Right hindlimb (tissue), 1 donor: ENCODE results near the gene DNAJA3.

Experiments used
- DNase-seq: peaks from one replicate; pipeline ENCODE4 v3.0.0-alpha.2; 2018

Gene DNAJA3

DNA sequence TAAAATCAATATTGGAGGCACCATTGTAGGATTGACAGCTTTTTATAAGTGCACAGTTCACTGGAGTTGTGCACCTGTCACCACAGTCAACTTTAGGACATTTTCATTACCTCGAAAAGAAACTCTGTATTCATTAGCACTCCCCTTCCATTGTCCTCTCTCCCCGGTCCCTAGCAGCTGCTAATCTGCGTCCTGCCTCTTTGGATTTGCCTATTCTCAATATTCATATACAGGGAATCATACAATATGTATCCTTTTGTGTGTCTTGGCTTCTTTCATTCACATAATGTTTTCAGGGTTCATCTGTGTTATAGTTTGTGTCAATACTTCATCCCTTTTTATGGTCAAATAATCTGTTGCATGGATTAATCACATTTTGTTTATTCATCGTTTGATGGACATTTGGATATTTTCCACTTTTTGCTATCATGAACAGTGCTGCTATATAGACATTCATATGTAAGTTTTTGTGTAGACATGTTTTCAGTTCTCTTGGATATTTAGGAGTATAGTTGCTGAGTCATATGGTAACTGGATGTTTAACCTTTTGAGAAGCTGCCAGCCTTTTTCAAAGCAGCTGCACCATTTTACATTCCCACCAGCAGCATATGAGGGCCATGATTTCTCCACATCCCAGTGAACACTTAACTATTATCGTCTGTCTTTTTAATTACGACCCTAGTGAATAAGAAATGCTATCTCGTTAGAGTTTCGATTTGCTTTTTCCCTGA lies 9.8 kb downstream of the DNAJA3 start:
- DNase-seq = no peak

DNA sequence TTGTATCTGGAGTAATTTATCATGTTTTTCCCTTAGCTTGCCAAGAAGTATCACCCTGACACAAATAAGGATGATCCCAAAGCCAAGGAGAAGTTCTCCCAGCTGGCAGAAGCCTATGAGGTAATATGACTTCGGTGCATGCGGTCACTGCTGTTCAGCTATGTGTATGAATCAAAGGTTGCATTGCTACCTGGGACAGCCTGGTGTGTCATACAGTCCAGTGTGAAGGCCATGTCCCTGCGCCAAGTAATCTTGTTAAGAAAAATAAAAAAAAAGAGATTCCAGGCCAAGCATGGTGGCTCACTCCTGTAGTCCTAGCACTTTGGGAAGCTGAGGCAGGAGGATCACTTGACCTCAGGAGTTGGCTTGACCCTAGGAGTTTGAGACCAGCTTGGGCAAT lies 11.7 kb downstream of the DNAJA3 start:
- DNase-seq = no peak

DNA sequence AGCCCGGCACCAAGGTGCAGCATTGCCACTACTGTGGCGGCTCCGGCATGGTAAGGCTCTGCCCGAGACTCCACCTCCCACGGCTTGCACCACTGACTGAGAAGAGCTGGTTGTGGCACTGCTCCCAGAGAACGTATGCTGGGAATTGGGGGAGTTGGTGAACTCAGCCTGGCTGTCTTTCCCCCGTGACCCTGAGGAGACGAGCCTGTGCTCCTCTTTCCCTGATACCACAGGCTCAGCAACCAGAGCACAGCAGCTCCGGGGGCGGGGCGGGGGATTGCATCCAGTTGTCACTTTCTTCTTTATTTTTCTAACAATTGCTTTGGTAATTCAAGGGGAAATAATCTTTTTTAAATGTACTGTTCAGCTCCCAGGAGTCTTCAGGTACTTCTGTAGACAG lies 16.7 kb downstream of the DNAJA3 start:
- DNase-seq = no peak

DNA sequence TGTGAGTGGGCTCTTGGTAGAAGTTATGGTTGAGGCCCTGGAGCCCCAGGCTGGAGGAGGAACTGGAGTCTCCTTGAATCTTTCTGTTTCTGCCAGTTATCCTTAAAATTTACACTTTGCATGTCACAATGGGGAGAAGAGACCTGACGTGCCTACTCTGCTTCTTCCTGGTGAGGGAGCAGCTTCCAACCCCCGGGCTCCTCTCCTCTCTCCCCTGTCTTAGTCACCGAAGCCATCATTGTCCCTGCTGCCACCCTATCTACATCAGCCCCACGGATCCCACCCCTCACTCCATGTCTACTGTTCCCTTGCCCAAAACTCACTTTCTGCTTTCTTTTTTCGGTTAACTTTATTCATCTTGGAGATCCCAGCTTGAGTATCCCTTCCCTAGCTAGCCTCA lies 17.6 kb downstream of the DNAJA3 start:
- no peak for DNase-seq

DNA sequence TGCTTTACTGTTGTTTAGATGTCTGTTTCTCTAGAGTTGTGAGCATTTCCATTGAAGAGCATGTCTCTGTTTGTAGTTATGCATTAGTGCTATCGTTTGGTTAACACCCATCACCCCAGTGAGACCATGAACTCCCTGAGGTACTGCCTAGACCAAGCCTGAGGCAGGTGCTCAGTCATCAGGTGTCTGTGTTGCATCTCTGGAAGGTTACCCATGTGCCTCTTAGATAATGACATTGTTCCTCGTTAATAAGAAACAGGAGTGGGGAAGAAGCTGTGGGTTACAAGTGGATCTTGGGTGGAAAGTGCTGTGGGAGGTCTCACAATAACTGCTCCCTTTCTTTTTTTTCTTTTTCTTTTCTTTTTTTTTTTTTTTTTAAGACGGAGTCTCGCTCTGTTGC lies 18.3 kb downstream of the DNAJA3 start:
- no peak for DNase-seq

DNA sequence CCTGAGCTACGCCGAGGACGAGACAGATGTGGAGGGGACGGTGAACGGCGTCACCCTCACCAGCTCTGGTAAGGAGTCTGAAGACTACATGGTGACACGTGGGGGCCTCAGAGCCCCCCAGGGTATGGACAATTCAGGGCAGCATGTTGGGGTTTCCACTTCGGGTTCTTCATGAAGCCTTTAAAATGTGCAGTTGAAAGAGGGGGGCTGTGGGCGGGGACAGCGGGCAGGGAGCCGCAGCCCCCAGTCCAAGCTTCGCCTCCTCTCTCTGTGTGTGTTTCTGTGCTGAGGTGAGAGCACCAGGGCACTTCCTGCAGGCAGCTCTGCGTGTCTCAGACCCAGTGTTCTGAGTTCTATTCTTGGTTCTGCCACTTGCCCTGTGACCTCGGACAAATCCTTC lies 24.8 kb downstream of the DNAJA3 start:
- DNase-seq = no peak

DNA sequence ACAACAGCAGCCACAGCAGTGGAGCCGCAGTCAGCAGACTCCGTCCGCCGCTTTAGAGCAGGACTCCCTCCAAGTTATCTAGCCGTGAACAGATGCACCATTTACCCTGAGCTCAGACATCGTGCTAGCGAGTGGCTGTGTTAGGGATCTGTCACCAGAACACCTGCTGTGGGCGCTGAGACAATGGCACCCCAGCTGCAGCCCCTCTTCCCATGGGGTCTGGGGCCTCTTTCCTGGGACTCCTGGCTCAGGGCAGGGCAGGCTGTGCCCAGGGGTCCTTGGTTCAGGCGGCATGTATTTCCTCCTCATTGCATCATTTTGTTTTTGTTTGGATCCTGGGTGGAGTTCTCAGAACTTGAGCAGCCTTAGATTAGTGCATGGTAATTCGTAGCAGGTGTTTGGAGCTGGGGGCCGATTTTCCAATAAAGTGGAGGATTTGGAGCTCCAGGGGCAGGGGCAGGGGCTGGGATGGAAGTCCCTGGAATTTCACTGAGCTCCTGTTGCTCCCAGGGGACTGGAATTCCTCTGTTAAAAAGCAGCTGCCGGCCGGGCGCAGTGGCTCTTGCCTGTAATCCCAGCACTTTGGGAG lies 25.4 kb downstream of the DNAJA3 start:
- peak; percentile 67 for DNase-seq

DNA sequence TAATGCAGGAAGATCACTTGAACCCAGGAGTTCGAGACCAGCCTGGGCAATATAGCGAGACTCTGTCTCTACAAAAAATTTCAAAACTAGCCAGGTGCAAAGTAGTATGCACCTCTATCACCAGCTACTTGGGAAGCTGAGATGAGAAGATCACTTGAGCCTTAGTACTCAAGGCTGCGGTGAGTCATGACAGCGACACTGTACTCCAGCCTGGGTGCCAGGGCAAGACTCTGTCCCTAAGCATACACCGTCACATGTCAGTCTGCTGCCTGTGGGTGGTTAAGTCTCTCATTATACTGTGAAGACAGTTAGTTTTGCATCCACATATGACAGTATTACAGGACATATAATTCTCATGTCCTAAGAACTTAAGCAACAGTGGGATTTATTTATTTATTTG lies 27.0 kb downstream of the DNAJA3 start:
- no peak for DNase-seq

DNA sequence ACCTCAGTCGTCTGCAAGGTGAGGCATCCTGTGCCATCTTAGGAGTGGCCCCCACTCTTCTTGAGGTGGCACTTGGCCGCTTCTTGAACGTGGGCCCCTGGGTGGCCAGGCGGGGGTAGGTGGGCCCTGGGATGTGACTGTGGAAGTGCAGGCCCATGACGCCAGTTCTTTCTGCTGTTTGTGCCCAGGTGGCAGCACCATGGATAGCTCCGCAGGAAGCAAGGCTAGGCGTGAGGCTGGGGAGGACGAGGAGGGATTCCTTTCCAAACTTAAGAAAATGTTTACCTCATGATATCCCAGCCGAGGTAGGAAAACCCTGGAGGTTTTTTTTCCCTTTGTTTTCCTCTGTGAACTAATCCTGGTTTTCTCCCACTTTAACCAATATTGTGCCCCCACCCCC lies 29.0 kb downstream of the DNAJA3 start:
- no peak for DNase-seq

DNA sequence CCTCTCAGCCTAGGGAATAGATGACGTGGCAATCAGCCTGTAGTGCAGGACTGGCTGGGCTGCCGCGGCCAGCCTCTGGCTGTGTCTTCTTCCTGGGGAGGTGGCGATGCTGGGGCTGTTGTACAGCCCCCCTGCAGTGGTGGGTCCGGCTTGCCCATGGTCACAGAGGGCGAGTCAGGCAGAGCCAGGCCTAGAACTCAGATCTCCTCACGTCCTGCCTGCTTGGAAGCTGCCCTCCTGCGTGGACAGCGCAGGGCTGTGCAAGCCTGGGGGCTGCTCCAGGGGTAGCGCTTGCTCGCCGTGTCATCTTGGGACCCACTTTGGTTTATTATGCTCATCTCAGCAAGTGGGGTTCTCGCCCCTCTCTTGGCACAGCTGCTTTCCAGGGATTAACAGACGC lies 29.4 kb downstream of the DNAJA3 start:
- no peak for DNase-seq

DNA sequence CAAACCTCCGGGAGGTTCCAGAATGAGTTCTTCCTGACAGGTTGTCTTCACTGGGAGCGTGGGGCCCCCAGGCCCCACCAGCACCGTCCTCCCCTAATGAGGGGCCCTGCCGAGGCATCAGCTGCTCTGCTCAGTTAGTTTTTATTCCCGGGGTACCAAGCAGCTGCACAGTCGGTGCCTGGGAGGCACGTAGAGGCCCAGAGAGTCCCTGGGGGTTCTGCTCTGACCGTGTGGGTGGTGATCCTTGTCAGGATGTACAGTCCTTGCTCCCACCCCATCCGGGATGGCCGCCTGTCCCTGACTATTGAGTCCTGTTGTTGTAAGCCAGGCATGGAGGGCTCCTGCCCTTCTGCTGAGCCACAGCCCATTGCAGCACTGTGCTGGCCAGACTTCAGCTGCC lies 30.3 kb downstream of the DNAJA3 start:
- DNase-seq = no peak

DNA sequence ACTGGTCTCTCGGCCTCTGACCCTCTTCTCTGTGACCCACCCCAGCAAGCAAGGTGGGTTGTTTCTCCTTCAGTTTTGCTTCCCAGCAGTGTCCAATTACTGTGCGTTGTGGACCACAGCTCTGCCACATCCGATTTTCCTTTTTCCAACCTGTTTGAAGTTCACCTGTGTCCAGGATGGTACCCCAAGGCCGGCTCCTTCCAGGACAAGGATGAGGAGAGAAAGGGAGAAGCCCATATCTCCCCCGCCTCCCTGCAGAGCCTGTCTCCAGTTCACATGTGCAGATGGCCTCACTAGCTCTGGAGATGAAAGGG lies 35.2 kb downstream of the DNAJA3 start:
- DNase-seq = no peak

DNA sequence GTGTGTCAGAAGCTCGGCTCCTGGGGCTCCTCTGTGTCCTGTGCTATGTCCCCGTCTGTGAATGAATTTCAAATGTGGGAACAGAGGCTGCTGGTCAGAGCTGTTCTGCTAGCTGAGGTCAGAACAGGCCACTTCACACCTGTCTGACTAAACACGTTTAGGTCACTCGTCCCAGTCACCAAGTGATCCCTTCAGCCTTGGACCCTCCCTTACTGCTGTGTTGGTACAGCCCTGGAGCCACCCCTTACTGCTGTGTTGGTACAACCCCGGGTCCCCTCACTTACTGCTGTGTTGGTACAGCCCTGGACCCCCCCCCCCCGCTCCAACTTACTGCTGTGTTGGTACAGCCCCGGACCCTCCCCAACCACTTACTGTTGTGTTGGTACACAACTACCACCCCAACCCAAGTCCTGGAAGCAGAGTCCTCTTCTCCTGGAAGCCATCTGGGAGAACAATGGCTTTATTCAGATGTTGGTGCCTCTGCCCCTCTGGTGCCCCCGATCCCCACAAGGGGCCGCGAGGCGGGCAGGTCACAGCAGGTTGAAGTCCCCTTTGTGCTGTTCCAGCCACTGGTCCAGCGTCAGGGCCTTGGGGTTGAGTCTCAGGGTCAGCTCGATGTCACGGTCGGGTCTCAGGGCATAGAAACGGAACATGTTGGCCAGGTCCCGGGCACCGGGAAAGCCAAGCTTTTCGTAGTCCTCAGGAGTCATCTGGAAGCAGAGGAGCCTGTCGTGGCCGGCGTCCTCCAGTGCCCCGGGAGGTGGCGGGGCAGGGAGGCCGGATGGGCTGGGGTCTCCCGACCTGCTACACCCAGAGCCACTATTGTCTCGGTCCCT lies 35.8 kb downstream of the DNAJA3 start:
- no peak for DNase-seq

DNA sequence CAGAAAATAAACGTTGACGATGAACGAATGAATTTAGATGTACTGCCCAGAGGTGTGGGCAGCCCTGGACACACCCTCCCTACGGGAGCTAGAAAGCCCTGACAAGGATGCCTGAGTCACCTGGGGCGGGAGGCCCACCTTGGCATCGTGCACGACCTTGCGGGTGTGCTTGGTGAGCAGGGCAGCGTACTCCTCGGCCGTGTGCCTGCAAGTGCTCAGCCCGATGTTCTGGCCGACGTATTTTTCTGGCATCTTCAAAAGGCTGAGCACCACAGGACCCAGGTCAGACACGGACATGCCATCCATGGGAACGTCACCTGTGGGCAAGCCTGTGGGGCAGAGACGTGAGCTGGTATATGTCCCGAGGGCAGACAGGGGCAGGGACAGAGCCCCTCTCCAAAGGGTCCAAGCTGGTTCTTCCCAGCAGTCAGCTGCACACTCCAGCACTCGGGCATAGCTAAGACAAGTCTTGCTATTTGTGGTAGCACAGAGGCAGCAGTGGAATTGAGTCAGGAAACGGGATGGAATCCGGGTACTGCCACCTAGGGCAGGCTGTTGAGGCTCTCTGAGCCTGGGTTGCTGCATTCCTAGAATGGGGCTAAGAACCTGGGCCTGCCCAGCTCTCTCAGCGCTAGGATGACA lies 38.0 kb downstream of the DNAJA3 start:
- DNase-seq = no peak

DNA sequence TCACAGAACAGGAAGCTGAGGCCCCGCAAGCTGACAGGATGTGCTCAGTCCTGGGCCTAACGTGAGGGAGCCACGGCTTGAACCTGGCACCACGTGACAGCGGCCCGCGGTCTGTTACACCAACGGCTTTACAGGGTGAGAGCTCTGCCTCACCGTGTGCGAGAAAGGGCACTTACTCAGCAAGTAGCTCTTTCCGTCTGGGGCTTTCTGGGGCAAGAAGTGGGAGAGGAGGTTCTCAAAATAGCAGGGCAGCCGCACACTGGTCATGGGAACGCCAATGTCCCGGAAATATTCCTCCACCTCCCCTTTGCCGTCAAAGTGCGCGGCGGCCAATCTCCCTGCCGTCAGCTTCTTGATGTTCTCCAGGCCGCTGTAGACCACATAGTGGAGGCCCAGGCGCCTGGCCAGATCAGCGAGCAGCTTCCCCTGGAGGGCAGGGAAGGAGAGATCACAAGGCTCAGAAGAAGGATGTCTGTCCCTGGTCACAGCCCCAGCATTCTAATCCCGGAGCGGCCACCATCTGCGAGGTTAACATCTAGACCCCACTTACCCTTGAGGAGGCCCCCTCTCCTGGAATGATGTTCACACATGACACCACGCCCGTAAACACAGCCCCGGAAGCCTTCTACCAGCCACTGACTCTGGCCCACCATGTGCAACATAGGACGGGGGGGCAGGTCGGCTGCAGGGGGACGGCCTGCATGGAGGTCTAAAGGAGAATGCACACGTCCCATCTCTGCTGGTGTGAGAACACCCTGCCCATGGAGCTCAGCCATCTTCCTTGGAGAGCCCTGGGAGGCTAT lies 40.5 kb downstream of the DNAJA3 start:
- DNase-seq = no peak

DNA sequence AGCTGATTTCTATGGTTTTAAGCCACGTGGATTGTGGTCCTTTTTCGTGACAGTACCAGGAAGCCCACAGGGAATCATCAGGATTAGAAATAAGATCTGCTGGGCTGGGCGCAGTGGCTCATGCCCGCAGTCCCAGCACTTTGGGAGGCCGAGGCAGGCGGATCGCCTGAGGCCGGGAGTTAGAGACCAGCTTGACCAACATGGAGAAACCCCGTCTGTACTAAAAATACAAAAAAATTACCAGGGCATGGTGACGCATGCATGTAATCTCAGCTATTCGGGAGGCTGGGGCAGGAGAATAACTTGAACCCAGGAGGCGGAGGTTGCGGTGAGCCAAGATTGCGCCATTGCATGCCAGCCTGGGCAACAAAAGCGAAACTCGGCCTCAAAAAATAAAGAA lies 42.2 kb downstream of the DNAJA3 start:
- DNase-seq = no peak

DNA sequence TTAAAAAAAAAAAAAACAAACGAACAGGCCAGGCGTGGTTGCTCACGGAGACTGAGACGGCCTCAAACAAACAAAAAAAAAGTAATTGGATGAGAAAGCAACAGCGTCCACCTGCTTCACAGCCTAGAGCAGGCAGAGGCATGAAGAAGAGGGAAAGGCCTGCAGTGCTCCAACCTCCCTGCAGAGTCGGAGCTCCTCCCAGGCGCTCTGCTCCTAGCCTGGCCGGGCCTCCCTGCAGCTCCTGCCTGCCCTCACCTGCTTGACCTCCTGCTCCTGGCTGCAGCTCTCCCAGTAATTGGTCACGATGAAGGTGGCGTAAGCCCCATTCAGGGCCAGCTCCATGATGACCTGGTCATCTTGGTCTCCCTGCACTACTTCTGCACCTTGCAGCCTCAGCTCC lies 43.3 kb downstream of the DNAJA3 start:
- no peak for DNase-seq

DNA sequence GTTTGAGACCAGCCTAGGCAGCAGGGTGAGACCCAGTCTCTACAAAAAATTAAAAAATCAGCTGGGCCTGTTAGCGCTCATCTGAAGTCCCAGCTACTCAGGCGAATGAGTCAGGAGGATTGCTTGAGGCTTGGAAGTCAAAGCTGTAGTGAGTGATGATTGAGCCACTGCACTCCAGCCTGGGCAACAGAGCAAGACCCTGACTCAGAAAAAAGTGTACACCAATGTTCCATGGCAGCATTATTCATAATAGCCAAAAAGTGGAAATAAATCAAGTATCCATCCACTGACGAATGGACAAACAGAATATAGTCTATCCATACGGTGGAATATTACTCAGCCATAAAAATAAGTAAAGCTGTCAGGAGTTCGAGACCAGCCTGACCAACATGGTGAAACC lies 46.2 kb downstream of the DNAJA3 start:
- no peak for DNase-seq

DNA sequence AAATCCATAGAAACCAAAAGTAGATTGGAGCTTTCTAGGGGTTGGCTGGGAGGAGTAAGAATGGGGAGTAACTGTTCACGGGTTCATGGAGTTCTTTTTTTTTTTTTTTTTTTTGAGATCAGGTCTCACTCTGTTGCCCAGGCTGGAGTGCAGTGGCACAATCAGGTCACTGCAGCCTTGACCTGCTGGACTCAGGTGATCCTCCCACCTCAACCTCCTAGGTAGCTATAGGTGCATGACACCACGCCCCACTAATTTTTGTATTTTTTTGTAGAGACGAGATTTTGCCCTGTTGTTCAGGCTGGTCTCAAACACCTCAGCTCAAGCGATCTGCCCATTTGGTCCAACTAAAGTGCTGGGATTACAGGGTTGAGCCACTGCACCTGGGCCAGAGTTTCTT lies 47.2 kb downstream of the DNAJA3 start:
- no peak for DNase-seq

DNA sequence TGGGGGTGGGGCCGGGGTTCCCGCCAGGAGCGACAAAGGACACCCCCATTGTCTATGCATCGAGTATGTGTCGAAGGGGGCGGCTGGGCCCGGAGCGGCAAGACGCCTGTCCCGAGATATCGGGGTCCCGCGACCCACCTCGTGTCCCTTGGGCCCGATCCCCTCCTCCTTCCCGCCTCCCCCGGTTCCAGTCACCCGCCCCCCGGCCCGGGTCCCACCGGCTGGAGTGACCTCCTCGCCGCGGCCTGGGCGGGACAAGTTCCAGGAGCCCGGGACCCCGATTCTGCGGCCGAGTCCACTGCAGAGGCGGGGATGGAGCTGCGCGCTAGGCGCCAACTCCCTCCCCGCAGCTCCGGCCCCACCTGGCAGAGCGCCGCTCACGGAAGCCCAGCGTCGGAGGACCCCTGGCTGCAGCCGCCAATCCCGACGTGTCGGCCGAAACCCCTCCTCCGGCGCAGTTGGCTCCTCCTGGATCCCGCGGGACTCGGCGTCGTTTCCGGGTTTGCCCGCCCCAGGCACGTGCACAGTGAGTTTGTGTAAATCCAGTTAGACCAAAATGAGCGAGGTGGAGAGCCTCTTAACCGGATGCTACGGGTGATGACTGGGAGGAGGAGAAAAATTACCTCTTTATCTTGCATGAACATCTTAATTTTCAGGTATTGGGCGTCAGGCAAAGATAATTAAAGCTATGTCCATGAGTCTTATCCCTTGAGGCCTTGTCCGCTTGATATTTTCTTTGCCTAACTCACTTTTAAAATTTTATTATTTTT lies 48.7 kb downstream of the DNAJA3 start, which contains the start of gene NMRAL1:
NMRAL1 (minus strand) TSS at position 434 of the 770 bp plus-strand sequence. CDS start 493 bp downstream, outside the sequence.
- peak; percentile 97 for DNase-seq

DNA sequence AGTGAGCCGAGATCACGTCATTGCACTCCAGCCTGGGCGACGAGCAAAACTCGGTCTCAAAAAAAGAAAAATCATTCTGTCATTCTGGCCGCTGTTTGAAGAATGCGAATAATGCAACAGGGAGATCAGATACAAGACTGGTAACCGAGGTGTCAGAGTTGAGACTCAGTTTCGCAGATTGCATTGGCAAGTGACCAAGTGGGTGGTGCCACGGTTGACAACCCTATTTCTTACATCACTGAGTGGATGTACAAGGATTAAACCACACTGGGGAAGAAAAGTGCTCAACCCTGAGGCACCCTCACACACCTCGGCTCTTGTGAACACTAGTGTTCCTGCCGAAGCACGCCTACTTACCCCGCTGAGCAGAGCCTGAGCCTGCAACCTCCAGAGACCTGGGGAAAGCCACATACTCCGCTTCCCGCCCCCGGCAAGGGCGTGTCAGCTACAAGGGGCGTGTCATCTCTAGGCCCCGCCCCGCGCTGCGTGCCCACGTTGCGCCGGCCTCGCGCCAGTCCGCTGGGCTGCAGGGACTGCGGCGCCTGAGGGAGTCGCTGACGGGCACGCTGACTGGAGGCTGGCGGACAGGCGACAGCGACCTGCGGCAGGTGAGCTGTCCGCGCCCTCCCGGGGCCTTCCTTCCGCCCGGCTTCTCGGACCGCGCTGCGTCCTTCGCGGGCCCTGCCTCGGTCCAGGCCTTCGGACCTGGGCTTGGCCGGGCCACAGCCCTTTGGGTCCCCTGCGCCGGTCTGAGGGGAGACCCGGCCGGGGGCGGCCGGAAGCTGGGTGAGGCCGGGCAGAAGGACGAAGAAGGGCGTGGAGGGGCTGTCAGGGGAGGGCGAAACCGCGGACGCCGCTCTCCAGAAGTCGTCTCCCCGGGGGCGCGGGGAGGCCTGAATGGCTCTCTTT lies 50.5 kb downstream of the DNAJA3 start, which contains the start of gene HMOX2:
HMOX2 (plus strand) TSS at position 519 of the 909 bp plus-strand sequence. CDS start 29,127 bp downstream, outside the sequence.
- DNase-seq = peak; percentile 93
